Measurements from ENCODE around the gene GP5.

The GP5 gene

DNA sequence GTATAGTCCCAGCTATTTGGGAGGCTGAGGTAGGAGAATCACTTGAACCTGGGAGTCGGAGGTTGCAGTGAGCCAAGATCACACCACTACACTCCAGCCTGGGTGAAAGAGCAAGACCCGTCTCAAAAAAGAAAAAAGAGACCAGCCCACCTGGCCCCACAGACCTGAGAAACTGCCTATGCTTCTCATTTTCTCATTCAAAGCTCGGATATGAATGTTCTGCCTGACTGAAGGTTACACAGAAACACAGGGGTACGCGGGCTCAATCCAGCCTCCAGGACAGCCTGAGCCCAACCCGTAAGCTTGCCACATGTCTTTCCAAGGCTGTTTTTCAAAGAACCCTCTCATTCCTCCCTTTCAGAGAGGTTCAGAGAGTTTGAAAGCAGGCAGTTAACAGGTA, 19.8 kb downstream of the GP5 start:
- DNase-seq (ENCODE audit: low spot score): no peak
- TF ChIP-seq, protein P1, sequence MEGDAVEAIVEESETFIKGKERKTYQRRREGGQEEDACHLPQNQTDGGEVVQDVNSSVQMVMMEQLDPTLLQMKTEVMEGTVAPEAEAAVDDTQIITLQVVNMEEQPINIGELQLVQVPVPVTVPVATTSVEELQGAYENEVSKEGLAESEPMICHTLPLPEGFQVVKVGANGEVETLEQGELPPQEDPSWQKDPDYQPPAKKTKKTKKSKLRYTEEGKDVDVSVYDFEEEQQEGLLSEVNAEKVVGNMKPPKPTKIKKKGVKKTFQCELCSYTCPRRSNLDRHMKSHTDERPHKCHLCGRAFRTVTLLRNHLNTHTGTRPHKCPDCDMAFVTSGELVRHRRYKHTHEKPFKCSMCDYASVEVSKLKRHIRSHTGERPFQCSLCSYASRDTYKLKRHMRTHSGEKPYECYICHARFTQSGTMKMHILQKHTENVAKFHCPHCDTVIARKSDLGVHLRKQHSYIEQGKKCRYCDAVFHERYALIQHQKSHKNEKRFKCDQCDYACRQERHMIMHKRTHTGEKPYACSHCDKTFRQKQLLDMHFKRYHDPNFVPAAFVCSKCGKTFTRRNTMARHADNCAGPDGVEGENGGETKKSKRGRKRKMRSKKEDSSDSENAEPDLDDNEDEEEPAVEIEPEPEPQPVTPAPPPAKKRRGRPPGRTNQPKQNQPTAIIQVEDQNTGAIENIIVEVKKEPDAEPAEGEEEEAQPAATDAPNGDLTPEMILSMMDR (IDR thresholded peaks at IDR 0.05; ENCODE audit: borderline replicate concordance, control extremely low read depth, extremely low read depth, insufficient read depth, missing control alignments): no peak
- in situ Hi-C loops (cut with MboI; ENCODE audit: low sequenced_read_pairs, unreplicated experiment): no loop called here

DNA sequence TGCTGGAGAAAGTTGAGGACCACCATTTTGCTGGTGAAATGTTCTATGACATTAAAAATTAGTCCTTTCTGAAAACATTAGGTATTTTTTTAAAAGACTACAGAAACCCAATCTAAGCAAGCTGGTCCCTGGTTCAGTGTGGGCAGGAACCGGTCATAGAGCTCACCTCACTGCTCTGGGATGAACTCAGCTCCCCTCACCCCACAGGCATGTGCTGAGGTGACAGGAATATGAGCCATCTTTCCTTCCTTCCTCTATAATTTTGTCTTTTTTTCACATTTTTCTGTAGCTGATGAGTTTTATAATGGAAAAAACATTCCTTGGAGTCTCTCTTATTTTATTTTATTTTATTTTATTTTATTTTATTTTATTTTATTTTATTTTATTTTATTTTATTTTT, 21.4 kb downstream of the GP5 start:
- no peak for DNase-seq (ENCODE audit: low spot score)
- TF ChIP-seq, protein P1 (IDR thresholded peaks at IDR 0.05; ENCODE audit: borderline replicate concordance, control extremely low read depth, extremely low read depth, insufficient read depth, missing control alignments): no peak
- in situ Hi-C loops (cut with MboI; ENCODE audit: low sequenced_read_pairs, unreplicated experiment): no loop called here

DNA sequence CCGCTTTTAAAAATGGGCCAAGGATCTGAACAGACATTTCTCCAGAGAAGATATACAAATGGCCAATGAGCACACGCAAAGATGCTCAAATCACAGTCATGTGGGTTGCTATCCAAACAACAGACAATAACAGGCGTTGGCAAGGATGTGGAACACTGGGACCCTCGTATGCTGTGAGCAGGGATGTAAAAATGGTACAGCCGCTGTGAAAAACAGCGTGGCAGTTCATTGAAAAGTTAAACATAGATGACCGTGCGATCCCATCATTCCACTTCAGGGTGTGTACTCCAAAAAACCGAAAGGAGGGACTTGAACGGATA, 22.9 kb downstream of the GP5 start:
- in situ Hi-C loops (cut with MboI; ENCODE audit: low sequenced_read_pairs, unreplicated experiment): no loop called here
- TF ChIP-seq, protein P1 (IDR thresholded peaks at IDR 0.05; ENCODE audit: borderline replicate concordance, control extremely low read depth, extremely low read depth, insufficient read depth, missing control alignments): no peak
- no peak for DNase-seq (ENCODE audit: low spot score)

DNA sequence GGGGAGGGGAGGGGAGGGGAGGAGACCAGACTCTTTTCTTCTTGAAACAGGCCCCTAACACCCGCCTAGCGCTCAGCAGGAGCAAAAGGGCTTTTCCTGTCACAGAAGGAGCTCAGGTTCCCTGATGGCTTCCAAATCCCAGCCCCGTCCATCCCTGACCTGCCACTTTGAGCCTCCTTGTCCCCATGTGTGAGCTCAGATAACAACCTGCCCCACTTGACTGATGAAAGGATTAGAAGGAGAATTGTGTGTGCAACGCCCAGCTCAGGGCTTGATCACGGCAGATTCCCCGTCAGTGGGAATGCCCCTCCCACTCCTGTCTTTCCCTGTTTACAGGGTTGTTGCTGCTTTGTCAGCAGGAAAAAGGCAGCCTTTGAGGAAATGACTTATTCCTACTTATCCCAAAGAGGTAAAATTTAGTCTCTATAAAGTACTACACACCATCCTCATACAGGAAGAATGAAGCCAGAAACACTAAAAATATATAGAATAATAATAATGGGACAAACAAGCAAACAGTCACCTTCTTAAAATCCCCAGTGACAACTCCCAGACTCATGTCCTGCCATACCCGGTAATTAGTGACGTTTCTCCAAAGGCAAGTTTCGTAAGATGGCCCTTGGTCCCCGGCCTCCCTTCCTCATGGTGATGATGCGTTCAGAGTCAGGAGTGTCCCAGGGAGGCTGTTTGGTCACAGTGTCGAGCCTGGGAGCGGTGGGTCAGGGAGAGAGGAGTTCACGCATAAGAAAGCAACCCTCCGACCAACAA, 23.4 kb downstream of the GP5 start:
- no peak for DNase-seq (ENCODE audit: low spot score)
- in situ Hi-C loops (cut with MboI; ENCODE audit: low sequenced_read_pairs, unreplicated experiment): no loop called here

DNA sequence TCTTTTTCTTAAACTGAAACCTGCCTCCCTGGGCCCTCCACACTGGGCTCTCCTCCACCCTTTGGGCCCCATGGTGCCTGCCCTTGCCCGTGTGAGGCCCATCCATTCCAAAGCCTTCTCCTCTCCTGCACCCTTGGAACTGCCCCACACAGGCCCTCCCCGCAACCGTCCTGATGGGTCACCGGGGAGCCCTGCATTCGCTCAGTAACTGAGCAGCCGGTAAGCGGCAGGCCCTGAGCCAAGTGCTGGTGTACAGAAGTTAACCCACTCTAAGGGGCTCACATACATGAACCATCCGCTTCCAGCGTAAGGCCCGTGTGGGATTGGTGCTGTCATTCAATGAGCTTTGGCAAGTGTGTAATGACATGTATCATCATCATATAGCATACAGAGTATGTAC, 24.1 kb downstream of the GP5 start:
- DNase-seq (ENCODE audit: low spot score): no peak
- TF ChIP-seq, protein P1 (IDR thresholded peaks at IDR 0.05; ENCODE audit: borderline replicate concordance, control extremely low read depth, extremely low read depth, insufficient read depth, missing control alignments): no peak
- in situ Hi-C loops (cut with MboI; ENCODE audit: low sequenced_read_pairs, unreplicated experiment): no loop called here

More for the DNA sequence above, 23.4 kb downstream of the GP5 start:
- TF ChIP-seq, protein P1 (IDR thresholded peaks at IDR 0.05; ENCODE audit: borderline replicate concordance, control extremely low read depth, extremely low read depth, insufficient read depth, missing control alignments): no peak

DNA sequence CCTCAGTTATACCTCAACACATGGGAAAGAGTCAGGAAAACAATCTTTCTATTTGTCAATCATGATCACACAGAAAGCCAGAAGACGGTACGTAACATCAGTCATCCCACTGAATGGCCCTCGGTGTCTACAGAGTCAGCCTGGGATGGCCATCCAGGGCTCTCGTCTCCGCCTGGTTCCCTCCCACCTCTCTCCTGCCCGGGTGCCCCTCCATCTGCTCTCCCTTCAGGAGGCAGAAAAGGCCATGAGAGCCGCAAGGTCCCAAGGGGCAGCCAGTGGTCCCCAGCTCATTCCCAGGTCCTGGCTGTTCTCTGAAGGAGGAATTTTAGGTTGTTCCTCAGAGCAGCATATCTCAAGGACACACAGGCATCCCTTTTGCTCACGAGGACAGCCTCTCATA, 25.2 kb downstream of the GP5 start:
- DNase-seq (ENCODE audit: low spot score): no peak
- in situ Hi-C loops (cut with MboI; ENCODE audit: low sequenced_read_pairs, unreplicated experiment): no loop called here
- TF ChIP-seq, protein P1 (IDR thresholded peaks at IDR 0.05; ENCODE audit: borderline replicate concordance, control extremely low read depth, extremely low read depth, insufficient read depth, missing control alignments): no peak

Data from GM13976 (cell line).